ENCODE data around the gene TANC1. TPM values are rescaled to one million over a fixed set of nuclear protein-coding genes. Genes with fewer than 3 reads are reported as not detected.

Gene TANC1
- total RNA-seq, 5 donors from 2014 or later (not counting 1 experiment from before 2014, with no cell fraction given), result 0.26 to 0.61 (median 0.50) TPM

- no CpG with 5 or more reads among the region's 2 CpGs for WGBS (ENCODE audit: insufficient coverage)
- H3K27me3 ChIP-seq (replicated peaks in 1 of 2; ENCODE audit: control insufficient read depth in 2 of 2, extremely low read depth in 1 of 2, insufficient read depth in 2 of 2, low read length in 1 of 2), result no peaks in the 10 kb centered on the region
- Mint-ChIP-seq H3K9me3 (no peaks in the 10 kb centered on the region), H3K4me1 (no peaks in the 10 kb centered on the region), H3K36me3 (no peaks in the 10 kb centered on the region), H3K27me3 (no peaks in the 10 kb centered on the region), H3K27ac (no peak overlapping the region), H3K4me3 (no peak overlapping the region)
- POLR2A ChIA-PET, result interaction anchor here in 1 of 2 donors (0.6 kb wide), 1 partner anchor 15 kb away, joined by 3 read pairs; no protein-coding TSS in a partner anchor
- H3K27ac ChIP-seq (ENCODE audit: low read length), result no peak overlapping the region
- DNase-seq, result no peak
- no peaks in the 10 kb centered on the region for H3K4me1 ChIP-seq (ENCODE audit: control insufficient read depth in 1 of 2, extremely low read depth in 1 of 2, insufficient read depth in 2 of 2, low read length in 2 of 2)
- CTCF ChIA-PET, result interaction anchor here in 1 of 2 donors (0.7 kb wide), 1 partner anchor 357 kb away, joined by 4 read pairs; no protein-coding TSS in a partner anchor
- no peaks in the 10 kb centered on the region for H3K36me3 ChIP-seq (ENCODE audit: control insufficient read depth in 2 of 2, extremely low read depth in 1 of 2, insufficient read depth in 1 of 2, low read length in 1 of 2)
- no peak overlapping the region for H3K4me3 ChIP-seq (ENCODE audit: control insufficient read depth in 1 of 2, extremely low read depth in 1 of 2, low read length in 1 of 2)
- H3K9me3 ChIP-seq, result no peaks in the 10 kb centered on the region
- ATAC-seq (replicated peaks in 1 of 4), result no peak
Measured at GRCh38 chr2:159070235-159070634, 101.8 kb downstream of the TANC1 start.

- H3K27ac ChIP-seq (ENCODE audit: low read length), result no peak overlapping the region
- CTCF ChIA-PET, result no interaction called here
- Mint-ChIP-seq H3K4me3 (no peak overlapping the region), H3K27me3 (no peaks in the 10 kb centered on the region), H3K9me3 (no peaks in the 10 kb centered on the region), H3K4me1 (no peaks in the 10 kb centered on the region), H3K27ac (no peak overlapping the region), H3K36me3 (no peaks in the 10 kb centered on the region)
- no peak overlapping the region for H3K4me3 ChIP-seq (ENCODE audit: control insufficient read depth in 1 of 2, extremely low read depth in 1 of 2, low read length in 1 of 2)
- WGBS (ENCODE audit: insufficient coverage), result no CpG with 5 or more reads among the region's 2 CpGs
- no peak for DNase-seq
- no peaks in the 10 kb centered on the region for H3K9me3 ChIP-seq
- no peaks in the 10 kb centered on the region for H3K27me3 ChIP-seq (replicated peaks in 1 of 2; ENCODE audit: control insufficient read depth in 2 of 2, extremely low read depth in 1 of 2, insufficient read depth in 2 of 2, low read length in 1 of 2)
- H3K4me1 ChIP-seq (ENCODE audit: control insufficient read depth in 1 of 2, extremely low read depth in 1 of 2, insufficient read depth in 2 of 2, low read length in 2 of 2), result no peaks in the 10 kb centered on the region
- H3K36me3 ChIP-seq (ENCODE audit: control insufficient read depth in 2 of 2, extremely low read depth in 1 of 2, insufficient read depth in 1 of 2, low read length in 1 of 2), result no peaks in the 10 kb centered on the region
- no peak for ATAC-seq (replicated peaks in 1 of 4)
- POLR2A ChIA-PET, result no interaction called here
Measured at GRCh38 chr2:159071190-159071915, 102.9 kb downstream of the TANC1 start.

- CTCF ChIA-PET, result interaction anchor here in 1 of 2 donors (1.5 kb wide), 1 partner anchor 46 kb away, joined by 3 read pairs; no protein-coding TSS in a partner anchor
Measured at GRCh38 chr2:159072795-159073194, 104.4 kb downstream of the TANC1 start.

GRCh38 chr2:159073256-159073655 lies 104.8 kb downstream of the TANC1 start:
- no peaks in the 10 kb centered on the region for H3K27me3 Mint-ChIP-seq
- no peak overlapping the region for H3K4me3 ChIP-seq (ENCODE audit: control insufficient read depth in 1 of 2, extremely low read depth in 1 of 2, low read length in 1 of 2)
- no peaks in the 10 kb centered on the region for H3K36me3 ChIP-seq (ENCODE audit: control insufficient read depth in 2 of 2, extremely low read depth in 1 of 2, insufficient read depth in 1 of 2, low read length in 1 of 2)
- no peak for DNase-seq
- no peak overlapping the region for H3K27ac Mint-ChIP-seq
- H3K4me1 Mint-ChIP-seq, result no peaks in the 10 kb centered on the region
- no peaks in the 10 kb centered on the region for H3K36me3 Mint-ChIP-seq
- no peak overlapping the region for H3K27ac ChIP-seq (ENCODE audit: low read length)
- no peaks in the 10 kb centered on the region for H3K9me3 Mint-ChIP-seq
- H3K4me3 Mint-ChIP-seq, result no peak overlapping the region
- ChIA-PET CTCF (interaction anchor here in 1 of 2 donors (1.5 kb wide), 1 partner anchor 46 kb away, joined by 3 read pairs; no protein-coding TSS in a partner anchor), POLR2A (no interaction called here)
- 86% methylated on average over 1 of the region's 2 CpGs for WGBS (ENCODE audit: insufficient coverage)
- no peaks in the 10 kb centered on the region for H3K27me3 ChIP-seq (replicated peaks in 1 of 2; ENCODE audit: control insufficient read depth in 2 of 2, extremely low read depth in 1 of 2, insufficient read depth in 2 of 2, low read length in 1 of 2)
- no peaks in the 10 kb centered on the region for H3K4me1 ChIP-seq (ENCODE audit: control insufficient read depth in 1 of 2, extremely low read depth in 1 of 2, insufficient read depth in 2 of 2, low read length in 2 of 2)
- ATAC-seq (replicated peaks in 1 of 4), result no peak
- H3K9me3 ChIP-seq, result no peaks in the 10 kb centered on the region

More at GRCh38 chr2:159072795-159073194, 104.4 kb downstream of the TANC1 start:
- Mint-ChIP-seq H3K27ac (no peak overlapping the region), H3K27me3 (no peaks in the 10 kb centered on the region), H3K4me3 (no peak overlapping the region), H3K36me3 (no peaks in the 10 kb centered on the region), H3K4me1 (no peaks in the 10 kb centered on the region), H3K9me3 (no peaks in the 10 kb centered on the region)
- no peaks in the 10 kb centered on the region for H3K36me3 ChIP-seq (ENCODE audit: control insufficient read depth in 2 of 2, extremely low read depth in 1 of 2, insufficient read depth in 1 of 2, low read length in 1 of 2)
- POLR2A ChIA-PET, result no interaction called here
- ATAC-seq (replicated peaks in 1 of 4) (no peak), DNase-seq (no peak)
- H3K4me3 ChIP-seq (ENCODE audit: control insufficient read depth in 1 of 2, extremely low read depth in 1 of 2, low read length in 1 of 2), result no peak overlapping the region
- no peaks in the 10 kb centered on the region for H3K27me3 ChIP-seq (replicated peaks in 1 of 2; ENCODE audit: control insufficient read depth in 2 of 2, extremely low read depth in 1 of 2, insufficient read depth in 2 of 2, low read length in 1 of 2)
- no peaks in the 10 kb centered on the region for H3K9me3 ChIP-seq
- no peak overlapping the region for H3K27ac ChIP-seq (ENCODE audit: low read length)
- H3K4me1 ChIP-seq (ENCODE audit: control insufficient read depth in 1 of 2, extremely low read depth in 1 of 2, insufficient read depth in 2 of 2, low read length in 2 of 2), result no peaks in the 10 kb centered on the region
- no CpG with 5 or more reads among the region's 2 CpGs for WGBS (ENCODE audit: insufficient coverage)

- no peak overlapping the region for H3K27ac Mint-ChIP-seq
- ATAC-seq (replicated peaks in 1 of 4) (no peak), DNase-seq (no peak)
- Histone ChIP-seq H3K36me3 (ENCODE audit: control insufficient read depth in 2 of 2, extremely low read depth in 1 of 2, insufficient read depth in 1 of 2, low read length in 1 of 2) (no peaks in the 10 kb centered on the region), H3K27me3 (replicated peaks in 1 of 2; ENCODE audit: control insufficient read depth in 2 of 2, extremely low read depth in 1 of 2, insufficient read depth in 2 of 2, low read length in 1 of 2) (no peaks in the 10 kb centered on the region), H3K4me3 (ENCODE audit: control insufficient read depth in 1 of 2, extremely low read depth in 1 of 2, low read length in 1 of 2) (no peak overlapping the region), H3K9me3 (no peaks in the 10 kb centered on the region), H3K4me1 (ENCODE audit: control insufficient read depth in 1 of 2, extremely low read depth in 1 of 2, insufficient read depth in 2 of 2, low read length in 2 of 2) (no peaks in the 10 kb centered on the region), H3K27ac (ENCODE audit: low read length) (no peak overlapping the region)
- H3K9me3 Mint-ChIP-seq, result no peaks in the 10 kb centered on the region
- H3K36me3 Mint-ChIP-seq, result no peaks in the 10 kb centered on the region
- ChIA-PET CTCF (no interaction called here), POLR2A (no interaction called here)
- H3K4me1 Mint-ChIP-seq, result no peaks in the 10 kb centered on the region
- 100% methylated on average over 3 of the region's 7 CpGs for WGBS (ENCODE audit: insufficient coverage)
- no peaks in the 10 kb centered on the region for H3K27me3 Mint-ChIP-seq
- H3K4me3 Mint-ChIP-seq, result no peak overlapping the region
Measured at GRCh38 chr2:159074605-159075004, 106.2 kb downstream of the TANC1 start.

- Mint-ChIP-seq H3K4me3 (no peak overlapping the region), H3K9me3 (no peaks in the 10 kb centered on the region), H3K36me3 (peaks cover 3% of the 10 kb centered on the region), H3K4me1 (no peaks in the 10 kb centered on the region), H3K27me3 (peaks cover 0 to under 1% of the 10 kb centered on the region in 2 donors), H3K27ac (no peak overlapping the region)
- no peak overlapping the region for H3K4me3 ChIP-seq (ENCODE audit: control insufficient read depth in 1 of 2, extremely low read depth in 1 of 2, low read length in 1 of 2)
- no peaks in the 10 kb centered on the region for H3K4me1 ChIP-seq (ENCODE audit: control insufficient read depth in 1 of 2, extremely low read depth in 1 of 2, insufficient read depth in 2 of 2, low read length in 2 of 2)
- no peaks in the 10 kb centered on the region for H3K36me3 ChIP-seq (ENCODE audit: control insufficient read depth in 2 of 2, extremely low read depth in 1 of 2, insufficient read depth in 1 of 2, low read length in 1 of 2)
- ChIA-PET POLR2A (no interaction called here), CTCF (no interaction called here)
- no CpG with 5 or more reads among the region's 1 CpG for WGBS (ENCODE audit: insufficient coverage)
- DNase-seq, result no peak
- no peak for ATAC-seq (replicated peaks in 1 of 4)
- no peaks in the 10 kb centered on the region for H3K27me3 ChIP-seq (replicated peaks in 1 of 2; ENCODE audit: control insufficient read depth in 2 of 2, extremely low read depth in 1 of 2, insufficient read depth in 2 of 2, low read length in 1 of 2)
- H3K27ac ChIP-seq (ENCODE audit: low read length), result no peak overlapping the region
- H3K9me3 ChIP-seq, result no peaks in the 10 kb centered on the region
Measured at GRCh38 chr2:159075727-159076126, 107.3 kb downstream of the TANC1 start.

All from T-cell (primary cell).